ENCODE measurements around the gene LNX1.

DNA sequence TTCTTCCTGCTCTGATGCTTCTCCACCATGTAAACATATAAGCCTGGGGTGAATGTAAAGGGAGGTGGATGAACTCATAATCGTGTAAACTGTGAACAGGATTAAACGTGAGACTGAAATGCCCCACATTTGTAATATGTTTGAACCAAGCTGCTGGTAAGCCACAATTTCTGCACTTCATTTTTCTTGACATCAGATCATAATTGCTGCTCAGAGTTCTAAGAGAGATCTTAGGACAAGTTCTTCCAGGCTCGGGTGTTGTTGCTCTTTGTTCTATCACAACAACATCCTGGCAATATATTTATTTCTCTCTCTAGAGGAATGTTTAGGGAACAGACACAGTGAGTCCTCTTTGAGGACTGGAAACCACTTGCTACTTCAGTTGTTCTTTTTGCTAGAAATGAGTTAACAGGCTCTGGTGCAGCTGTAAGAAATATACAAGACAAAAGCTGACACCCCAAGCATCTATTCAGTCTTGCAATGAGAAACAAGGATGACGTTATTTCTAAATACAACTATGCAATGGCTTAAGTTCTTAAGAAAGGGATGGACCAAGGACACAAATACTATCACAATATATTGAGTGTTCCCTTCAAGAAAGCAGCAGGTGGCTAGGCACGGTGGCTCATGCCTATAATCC is 59.6 kb downstream of the LNX1 start:
- no peak for TF ChIP-seq POLR2A (IDR thresholded peaks at IDR 0.05)
- TF ChIP-seq, protein P1, sequence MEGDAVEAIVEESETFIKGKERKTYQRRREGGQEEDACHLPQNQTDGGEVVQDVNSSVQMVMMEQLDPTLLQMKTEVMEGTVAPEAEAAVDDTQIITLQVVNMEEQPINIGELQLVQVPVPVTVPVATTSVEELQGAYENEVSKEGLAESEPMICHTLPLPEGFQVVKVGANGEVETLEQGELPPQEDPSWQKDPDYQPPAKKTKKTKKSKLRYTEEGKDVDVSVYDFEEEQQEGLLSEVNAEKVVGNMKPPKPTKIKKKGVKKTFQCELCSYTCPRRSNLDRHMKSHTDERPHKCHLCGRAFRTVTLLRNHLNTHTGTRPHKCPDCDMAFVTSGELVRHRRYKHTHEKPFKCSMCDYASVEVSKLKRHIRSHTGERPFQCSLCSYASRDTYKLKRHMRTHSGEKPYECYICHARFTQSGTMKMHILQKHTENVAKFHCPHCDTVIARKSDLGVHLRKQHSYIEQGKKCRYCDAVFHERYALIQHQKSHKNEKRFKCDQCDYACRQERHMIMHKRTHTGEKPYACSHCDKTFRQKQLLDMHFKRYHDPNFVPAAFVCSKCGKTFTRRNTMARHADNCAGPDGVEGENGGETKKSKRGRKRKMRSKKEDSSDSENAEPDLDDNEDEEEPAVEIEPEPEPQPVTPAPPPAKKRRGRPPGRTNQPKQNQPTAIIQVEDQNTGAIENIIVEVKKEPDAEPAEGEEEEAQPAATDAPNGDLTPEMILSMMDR (IDR thresholded peaks at IDR 0.05): no peak

Data from suprapubic skin (tissue), 3 donors.